HepG2 (cell line): Measurements from ENCODE around the gene MPZL3. TPM values are rescaled to one million over a fixed set of nuclear protein-coding genes. Genes with fewer than 3 reads are reported as not detected.

ENCODE experiments used
- ATAC-seq: fragments of 200-7000 bp; cut with Tn5 transposase; 3 replicates; pipeline ENCODE4 v1.9.1; 2020; ENCODE audit warnings: mild to moderate bottlenecking, moderate library complexity
- BruUV-seq: library from RNA; stranded (reverse); fragments of 400-500 nt; replicated peaks from 2 replicates; lab custom pipeline; 2021; lab: Mats Ljungman, UMichigan
- CTCF ChIA-PET: fragments of 300-600 bp; formaldehyde crosslinking; extraction: SDS; loops from one replicate; lab custom pipeline; 2021; ENCODE audit warnings: low total read pairs, inconsistent platforms, low intra/inter-chr PET ratio; lab: Yijun Ruan, JAX
- POLR2A ChIA-PET: fragments of 350-600 bp; sonication (Branson Sonifier 250); formaldehyde crosslinking; loops from one replicate; lab custom pipeline; 2020; ENCODE audit warnings: antibody characterized with exemption, inconsistent platforms; lab: Yijun Ruan, JAX
- DNase-seq: peaks from one replicate; pipeline ENCODE4 v3.0.0-alpha.2; 2015; ENCODE audit warnings: low spot score
- FAIRE-seq: peaks from 3 replicates; lab custom pipeline; 2011; peaks lifted over from hg19 to GRCh38; lab: Jason Lieb, UNC
- H2AFZ ChIP-seq: one replicate; pipeline ENCODE4 v1.6.1; 2011; ENCODE audit warnings: low read length, inconsistent platforms
- H3K27ac ChIP-seq: fragments of 300-600 bp; 3 replicates; pipeline ENCODE4 v1.8.0; 2011; ENCODE audit warnings: mixed run types, mild to moderate bottlenecking, mixed read lengths, low read length, inconsistent platforms; ENCODE audit not compliant: insufficient read depth; ENCODE audit errors: extremely low read length
- H3K27me3 ChIP-seq, 2 experiments: fragments of 200-600 bp in 1 of 2; 2 replicates in 1 of 2; 3 replicates in 1 of 2; pipeline versions ENCODE4 v1.6.0 to v1.8.0; 2011; ENCODE audit warnings: low read length in 2 of 2, mild to moderate bottlenecking in 2 of 2, moderate library complexity in 2 of 2, inconsistent platforms in 1 of 2; ENCODE audit not compliant: insufficient read depth in 2 of 2, control insufficient read depth in 1 of 2
- H3K36me3 ChIP-seq, 2 experiments: fragments of 200-600 bp in 1 of 2; replicated peaks in 1 of 2; 2 replicates in 1 of 2; 3 replicates in 1 of 2; pipeline versions ENCODE4 v1.5.1 to v1.8.0; 2011; ENCODE audit warnings: low read length in 2 of 2, inconsistent platforms in 1 of 2; ENCODE audit not compliant: insufficient read depth in 2 of 2, control insufficient read depth in 1 of 2
- H3K4me1 ChIP-seq: 2 replicates; pipeline ENCODE4 v1.5.1; 2012; ENCODE audit warnings: low read length, inconsistent platforms; ENCODE audit not compliant: insufficient read depth
- H3K4me2 ChIP-seq: 2 replicates; pipeline ENCODE4 v1.6.0; 2011; ENCODE audit warnings: low read depth, low read length, inconsistent platforms
- H3K4me3 ChIP-seq, 3 experiments: fragments of 200-600 bp in 1 of 3; sonication (generic), shearing (Covaris generic) in 1 of 3; replicated peaks in 1 of 3; 2 replicates each; pipeline ENCODE4 v1.5.1; 2011 to 2016; ENCODE audit warnings: low read length in 3 of 3, inconsistent platforms in 2 of 3, low read depth in 2 of 3, mild to moderate bottlenecking in 2 of 3, control low read depth in 1 of 3, mixed read lengths in 1 of 3; ENCODE audit not compliant: insufficient read depth in 1 of 3
- H3K79me2 ChIP-seq: one replicate; pipeline ENCODE4 v1.6.1; 2011; ENCODE audit warnings: low read length, inconsistent platforms; ENCODE audit not compliant: insufficient read depth
- H3K9ac ChIP-seq: 2 replicates; pipeline ENCODE4 v1.6.0; 2011; ENCODE audit warnings: mild to moderate bottlenecking, low read depth, low read length, inconsistent platforms; ENCODE audit not compliant: insufficient read depth
- H3K9me3 ChIP-seq: 2 replicates; pipeline ENCODE4 v1.5.1; 2012; ENCODE audit warnings: mild to moderate bottlenecking, low read length
- H4K20me1 ChIP-seq: 2 replicates; pipeline ENCODE4 v1.6.0; 2011; ENCODE audit warnings: inconsistent platforms, mild to moderate bottlenecking, low read length, moderate library complexity; ENCODE audit not compliant: insufficient read depth
- ARNTL ChIP-seq: sonication (generic); formaldehyde crosslinking; IDR thresholded peaks from 2 replicates; pipeline ENCODE4 v1.4.0; 2020; ENCODE audit warnings: mild to moderate bottlenecking, missing genetic modification reagents
- ATM ChIP-seq: fragments of 450-650 bp; IDR thresholded peaks from 2 replicates; pipeline ENCODE4 v1.7.1; 2017; ENCODE audit warnings: mild to moderate bottlenecking, borderline replicate concordance
- CREB1 ChIP-seq, 2 experiments: fragments of 450-650 bp in 1 of 2; IDR thresholded peaks; 2 replicates each; pipeline ENCODE4 v1.6.1; 2016 to 2017; ENCODE audit warnings: control low read depth in 1 of 2, mild to moderate bottlenecking in 1 of 2, missing compliant biosample characterization in 1 of 2, missing genetic modification characterization in 1 of 2
- EHMT2 ChIP-seq: fragments of 200-600 bp; sonication (generic); IDR thresholded peaks from 2 replicates; pipeline ENCODE4 v1.7.0; 2017; ENCODE audit warnings: antibody characterized with exemption, low read depth, low read length, borderline replicate concordance
- HNRNPK ChIP-seq: fragments of 200-400 bp; formaldehyde crosslinking; IDR thresholded peaks from 2 replicates; pipeline ENCODE4 v1.6.1; 2018; ENCODE audit warnings: low read length, low read depth, moderate library complexity, mild to moderate bottlenecking; ENCODE audit not compliant: poor library complexity, severe bottlenecking
- JDP2 ChIP-seq: sonication (generic); formaldehyde crosslinking; IDR thresholded peaks from 2 replicates; pipeline ENCODE4 v1.8.1; 2022; ENCODE audit warnings: missing genetic modification reagents, borderline replicate concordance
- MEIS2 ChIP-seq: sonication (generic); formaldehyde crosslinking; IDR thresholded peaks from 2 replicates; pipeline ENCODE4 v1.9.0; 2021; ENCODE audit warnings: mild to moderate bottlenecking, missing genetic modification reagents
- MIER3 ChIP-seq: IDR thresholded peaks from 2 replicates; pipeline ENCODE4 v1.6.1; 2016; ENCODE audit warnings: missing compliant biosample characterization, borderline replicate concordance
- NFIB ChIP-seq: sonication (generic); formaldehyde crosslinking; IDR thresholded peaks from 2 replicates; pipeline ENCODE4 v1.9.0; 2021; ENCODE audit warnings: missing genetic modification reagents, mild to moderate bottlenecking, borderline replicate concordance
- POLR2AphosphoS2 ChIP-seq: IDR thresholded peaks from 2 replicates; pipeline ENCODE4 v1.6.1; 2011; ENCODE audit warnings: low read depth, low read length, improper control_type of control experiment
- TRIM24 ChIP-seq: sonication (generic); formaldehyde crosslinking; IDR thresholded peaks from 2 replicates; pipeline ENCODE4 v1.8.0; 2022; ENCODE audit warnings: mild to moderate bottlenecking, missing genetic modification reagents
- ZFY ChIP-seq: sonication (generic); formaldehyde crosslinking; IDR thresholded peaks from 2 replicates; pipeline ENCODE4 v1.4.0; 2020; ENCODE audit warnings: missing genetic modification reagents
- ZNF124 ChIP-seq: sonication (generic); formaldehyde crosslinking; IDR thresholded peaks from 2 replicates; pipeline ENCODE4 v1.4.0; 2020; ENCODE audit warnings: missing genetic modification reagents
- ZNF564 ChIP-seq: sonication (generic); formaldehyde crosslinking; IDR thresholded peaks from 2 replicates; pipeline ENCODE4 v1.8.1; 2023; ENCODE audit warnings: mild to moderate bottlenecking, missing genetic modification reagents
- ZNF768 ChIP-seq: sonication (generic); formaldehyde crosslinking; IDR thresholded peaks from 2 replicates; pipeline ENCODE4 v1.4.0; 2020; ENCODE audit warnings: missing genetic modification reagents
- ZNF777 ChIP-seq: sonication (generic); formaldehyde crosslinking; IDR thresholded peaks from 2 replicates; pipeline ENCODE4 v1.4.0; 2020; ENCODE audit warnings: missing genetic modification reagents
- WGBS: methylation state at CpG from one replicate; pipeline ENCODE4 v1.1.6; 2017; ENCODE audit warnings: low lambda C conversion rate; 5-methylcytosine and 5-hydroxymethylcytosine counted together
- in situ Hi-C: cut with HindIII; loops from 2 replicates; pipeline ENCODE4 v1.10.0; 2017; ENCODE audit warnings: low pct_unique_long_range_greater_than_20kb; ENCODE audit not compliant: extremely low pct_ligation_motif_present
- intact Hi-C: fragments of 100-400 bp; cut with micrococcal nuclease; formaldehyde crosslinking; loops from one replicate; pipeline ENCODE4 v1.10.0; 2022; ENCODE audit not compliant: unreplicated experiment
- polyA plus RNA-seq, 8 experiments: library from polyadenylated mRNA; depleted of rRNA in 3 of 8; stranded (reverse) in 7 of 8; unstranded in 1 of 8; fragments of >200 nt; fragmentation: Illumina TruSeq in 4 of 8; extraction: Trizol in 4 of 8; gene quantifications; 2 replicates each; pipeline versions ENCODE4 v1.2.1 to v1.2.3, GENCODE V29; 2011 to 2016; ENCODE audit warnings: low read depth in 4 of 8, missing spikeins in 1 of 8, mixed read lengths in 1 of 8; ENCODE audit not compliant: insufficient read depth in 1 of 8
- total RNA-seq, 5 experiments: library from RNA; depleted of rRNA; stranded (reverse); fragments of >200 nt; fragmentation: Illumina TruSeq; extraction: Trizol; gene quantifications; 2 replicates each; pipeline ENCODE4 v1.2.3, GENCODE V29; 2016; ENCODE audit warnings: low read depth in 1 of 5
- TF ChIP-seq, protein P1 (sequence below): fragments of 450-650 bp; IDR thresholded peaks from 2 replicates; pipeline ENCODE4 v1.6.1; 2017

Gene MPZL3
- total and polyA plus RNA-seq, 2 of the 13 experiments (the other 11 are each of a cell fraction or from before 2014, with no cell fraction given): 5.3 to 9.3 TPM

DNA sequence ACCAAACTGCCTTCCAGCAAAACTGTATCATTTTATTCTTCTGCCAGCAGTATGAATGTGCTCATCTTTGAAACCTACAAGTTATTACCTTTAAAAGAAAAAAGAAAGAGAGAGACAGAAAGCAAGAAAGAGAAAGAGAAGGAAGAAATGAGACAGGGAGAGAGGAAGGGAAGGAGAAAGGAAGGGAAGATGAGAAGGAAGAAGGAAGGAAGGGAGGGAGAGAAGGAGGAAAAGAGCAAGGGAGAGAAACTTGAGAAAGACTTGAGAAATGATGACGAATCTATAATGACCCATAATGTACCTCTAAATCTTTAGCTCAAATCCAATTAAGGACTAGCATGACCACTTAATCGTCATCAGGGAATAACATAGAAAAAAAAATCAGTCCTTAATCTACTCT is 16.0 kb downstream of the MPZL3 start:
- no peak overlapping the region for H3K9ac ChIP-seq
- TF ChIP-seq ZNF768 (CRISPR knock-in tag) (no peak), NFIB (no peak), HNRNPK (peak; percentile 21), CREB1 (IDR thresholded peaks at IDR 0.05) (no peak), CREB1 (CRISPR knock-in tag; IDR thresholded peaks at IDR 0.05) (no peak), EHMT2 (no peak), ZNF564 (CRISPR knock-in tag) (no peak), TRIM24 (CRISPR knock-in tag) (no peak), ZNF777 (no peak), ZFY (CRISPR knock-in tag) (no peak), ARNTL (CRISPR knock-in tag) (no peak), ZNF124 (no peak), ATM (peak; percentile 70; the same call in 1 of the 2 replicates), MEIS2 (no peak), JDP2 (CRISPR knock-in tag) (no peak), POLR2AphosphoS2 (no peak), MIER3 (no peak)
- TF ChIP-seq, protein P1, sequence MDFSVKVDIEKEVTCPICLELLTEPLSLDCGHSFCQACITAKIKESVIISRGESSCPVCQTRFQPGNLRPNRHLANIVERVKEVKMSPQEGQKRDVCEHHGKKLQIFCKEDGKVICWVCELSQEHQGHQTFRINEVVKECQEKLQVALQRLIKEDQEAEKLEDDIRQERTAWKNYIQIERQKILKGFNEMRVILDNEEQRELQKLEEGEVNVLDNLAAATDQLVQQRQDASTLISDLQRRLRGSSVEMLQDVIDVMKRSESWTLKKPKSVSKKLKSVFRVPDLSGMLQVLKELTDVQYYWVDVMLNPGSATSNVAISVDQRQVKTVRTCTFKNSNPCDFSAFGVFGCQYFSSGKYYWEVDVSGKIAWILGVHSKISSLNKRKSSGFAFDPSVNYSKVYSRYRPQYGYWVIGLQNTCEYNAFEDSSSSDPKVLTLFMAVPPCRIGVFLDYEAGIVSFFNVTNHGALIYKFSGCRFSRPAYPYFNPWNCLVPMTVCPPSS: no peak
- TF ChIP-seq, all 625 proteins: peak for 2
- ChIA-PET POLR2A (no interaction called here), CTCF (no interaction called here)
- H3K79me2 ChIP-seq: no peaks in the 10 kb centered on the region
- no peak overlapping the region for H3K4me2 ChIP-seq
- WGBS: 85% methylated on average over 2 of the region's 2 CpGs
- DNase-seq (no peak), FAIRE-seq (no peak), ATAC-seq (no peak)
- in situ Hi-C loops (no loop called here), intact Hi-C loops (no loop called here)
- H3K9me3 ChIP-seq: no peaks in the 10 kb centered on the region
- no peak overlapping the region for H3K4me3 ChIP-seq
- H2AFZ ChIP-seq: no peak overlapping the region
- no peak overlapping the region for H3K27ac ChIP-seq
- H3K4me1 ChIP-seq: peaks cover 28% of the 10 kb centered on the region
- BruUV-seq: no TSS peak
- H3K36me3 ChIP-seq: peaks cover 0 to 27% of the 10 kb centered on the region in 2 experiments; a peak in 3 of 5 replicates
- H4K20me1 ChIP-seq: no peaks in the 10 kb centered on the region
- no peaks in the 10 kb centered on the region for H3K27me3 ChIP-seq
